Measurements from ENCODE around the gene ITGB1BP1. TPM values are rescaled to one million over a fixed set of nuclear protein-coding genes. Genes with fewer than 3 reads are reported as not detected.

Gene ITGB1BP1
- total RNA-seq, 1 donor, result 14.5 TPM

GRCh38 chr2:9428965-9429577 lies 5.7 kb upstream of the ITGB1BP1 start:
- no peak for DNase-seq (ENCODE audit: low read depth in 2 of 3, low spot score in 2 of 3)

GRCh38 chr2:9424447-9425164 lies 1.3 kb upstream of the ITGB1BP1 start:
- peak in 1 of 3 donors; percentile 5 for DNase-seq (ENCODE audit: low read depth in 2 of 3, low spot score in 2 of 3)

- no peak for DNase-seq (ENCODE audit: low read depth in 2 of 3, low spot score in 2 of 3)
These were observed 569 bp upstream of the ITGB1BP1 start for GRCh38 chr2:9423922-9424272.

- peak; percentile 16 to 27 (median 25) for DNase-seq (ENCODE audit: low read depth in 2 of 3, low spot score in 2 of 3)
These were observed 818 bp downstream of the ITGB1BP1 start for GRCh38 chr2:9422321-9423099.

GRCh38 chr2:9420495-9420894 lies 2.8 kb downstream of the ITGB1BP1 start:
- no peak for DNase-seq (ENCODE audit: low read depth in 2 of 3, low spot score in 2 of 3)

GRCh38 chr2:9419541-9419940 lies 3.8 kb downstream of the ITGB1BP1 start:
- no peak for DNase-seq (ENCODE audit: low read depth in 2 of 3, low spot score in 2 of 3)

GRCh38 chr2:9418746-9419145 lies 4.6 kb downstream of the ITGB1BP1 start:
- no peak for DNase-seq (ENCODE audit: low read depth in 2 of 3, low spot score in 2 of 3)

- DNase-seq (ENCODE audit: low read depth in 2 of 3, low spot score in 2 of 3), result no peak
These were observed 5.6 kb downstream of the ITGB1BP1 start for GRCh38 chr2:9417725-9418124.

GRCh38 chr2:9416962-9417316 lies 6.4 kb downstream of the ITGB1BP1 start:
- DNase-seq (ENCODE audit: low read depth in 2 of 3, low spot score in 2 of 3), result no peak

- DNase-seq (ENCODE audit: low read depth in 2 of 3, low spot score in 2 of 3), result no peak
These were observed 6.9 kb downstream of the ITGB1BP1 start for GRCh38 chr2:9416267-9416961.

GRCh38 chr2:9415516-9416169 lies 7.7 kb downstream of the ITGB1BP1 start:
- no peak for DNase-seq (ENCODE audit: low read depth in 2 of 3, low spot score in 2 of 3)

GRCh38 chr2:9412781-9413180 lies 10.5 kb downstream of the ITGB1BP1 start:
- DNase-seq (ENCODE audit: low read depth in 2 of 3, low spot score in 2 of 3), result no peak

GRCh38 chr2:9410108-9410507 lies 13.2 kb downstream of the ITGB1BP1 start:
- DNase-seq (ENCODE audit: low read depth in 2 of 3, low spot score in 2 of 3), result no peak

GRCh38 chr2:9408641-9409151 lies 14.6 kb downstream of the ITGB1BP1 start:
- DNase-seq (ENCODE audit: low read depth in 2 of 3, low spot score in 2 of 3), result no peak

- no peak for DNase-seq (ENCODE audit: low read depth in 2 of 3, low spot score in 2 of 3)
These were observed 15.9 kb downstream of the ITGB1BP1 start for GRCh38 chr2:9407363-9407811.

GRCh38 chr2:9406529-9407362 lies 16.6 kb downstream of the ITGB1BP1 start:
- no peak for DNase-seq (ENCODE audit: low read depth in 2 of 3, low spot score in 2 of 3)

- DNase-seq (ENCODE audit: low read depth in 2 of 3, low spot score in 2 of 3), result no peak
These were observed 17.7 kb downstream of the ITGB1BP1 start for GRCh38 chr2:9405636-9406035.

- DNase-seq (ENCODE audit: low read depth in 2 of 3, low spot score in 2 of 3), result no peak
These were observed 18.9 kb downstream of the ITGB1BP1 start for GRCh38 chr2:9404451-9404850.

- DNase-seq (ENCODE audit: low read depth in 2 of 3, low spot score in 2 of 3), result no peak
These were observed 19.4 kb downstream of the ITGB1BP1 start for GRCh38 chr2:9403924-9404323.
